ENCODE data around the gene LRRK2.

DNA sequence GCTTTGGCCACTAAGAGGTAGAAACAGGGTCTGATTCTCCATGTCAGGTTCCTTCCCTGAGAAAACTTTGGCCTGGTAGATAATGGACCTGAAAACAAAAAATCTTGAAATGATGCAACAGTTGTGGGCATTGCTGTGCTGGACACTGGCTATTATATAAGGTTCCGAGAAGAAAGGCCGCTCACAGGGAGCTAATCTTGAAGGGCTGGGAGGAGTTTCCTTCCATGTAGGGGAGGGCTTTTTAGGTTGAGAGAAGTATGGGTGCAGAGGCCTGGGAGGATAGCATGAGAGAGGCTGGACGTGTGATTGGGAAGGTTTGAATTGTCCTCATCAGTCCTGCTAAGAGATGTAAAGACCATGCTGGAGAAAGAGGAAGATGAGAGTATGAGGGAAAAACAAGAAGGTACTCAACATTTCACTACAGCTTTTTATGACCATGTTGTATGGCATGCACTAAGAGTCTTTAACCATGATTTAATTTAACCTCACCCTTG is 11.6 kb downstream of the LRRK2 start:
- TF ChIP-seq, protein P1, sequence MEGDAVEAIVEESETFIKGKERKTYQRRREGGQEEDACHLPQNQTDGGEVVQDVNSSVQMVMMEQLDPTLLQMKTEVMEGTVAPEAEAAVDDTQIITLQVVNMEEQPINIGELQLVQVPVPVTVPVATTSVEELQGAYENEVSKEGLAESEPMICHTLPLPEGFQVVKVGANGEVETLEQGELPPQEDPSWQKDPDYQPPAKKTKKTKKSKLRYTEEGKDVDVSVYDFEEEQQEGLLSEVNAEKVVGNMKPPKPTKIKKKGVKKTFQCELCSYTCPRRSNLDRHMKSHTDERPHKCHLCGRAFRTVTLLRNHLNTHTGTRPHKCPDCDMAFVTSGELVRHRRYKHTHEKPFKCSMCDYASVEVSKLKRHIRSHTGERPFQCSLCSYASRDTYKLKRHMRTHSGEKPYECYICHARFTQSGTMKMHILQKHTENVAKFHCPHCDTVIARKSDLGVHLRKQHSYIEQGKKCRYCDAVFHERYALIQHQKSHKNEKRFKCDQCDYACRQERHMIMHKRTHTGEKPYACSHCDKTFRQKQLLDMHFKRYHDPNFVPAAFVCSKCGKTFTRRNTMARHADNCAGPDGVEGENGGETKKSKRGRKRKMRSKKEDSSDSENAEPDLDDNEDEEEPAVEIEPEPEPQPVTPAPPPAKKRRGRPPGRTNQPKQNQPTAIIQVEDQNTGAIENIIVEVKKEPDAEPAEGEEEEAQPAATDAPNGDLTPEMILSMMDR (IDR thresholded peaks at IDR 0.05): no peak
- no peak for TF ChIP-seq ZFX (IDR thresholded peaks at IDR 0.05; ENCODE audit: borderline replicate concordance)
